Liver (tissue), 9 donors: ENCODE data around the gene M1AP. TPM values are rescaled to one million over a fixed set of nuclear protein-coding genes. Genes with fewer than 3 reads are reported as not detected.

Experiments used
- DNase-seq: peaks from one replicate; pipeline ENCODE4 v3.0.0-alpha.2; 2017; ENCODE audit warnings: low spot score
- H3K27ac ChIP-seq, 2 donors: one replicate each; pipeline ENCODE4 v1.7.0; 2013; ENCODE audit warnings: inconsistent platforms in 2 of 2, low read length in 2 of 2, control low read depth in 1 of 2, low read depth in 1 of 2, mild to moderate bottlenecking in 1 of 2
- H3K27me3 ChIP-seq, 4 donors: one replicate each; pipeline versions ENCODE4 v1.6.1 to v1.7.0; 2013; ENCODE audit warnings: low read length in 3 of 4, inconsistent platforms in 1 of 4, mild to moderate bottlenecking in 1 of 4, moderate library complexity in 1 of 4; ENCODE audit not compliant: control insufficient read depth in 4 of 4, insufficient read depth in 4 of 4
- H3K36me3 ChIP-seq, 4 donors: one replicate each; pipeline versions ENCODE4 v1.6.1 to v1.7.0; 2013; ENCODE audit warnings: low read length in 3 of 4, mild to moderate bottlenecking in 3 of 4, low read depth in 1 of 4, moderate library complexity in 1 of 4; ENCODE audit not compliant: control insufficient read depth in 4 of 4, insufficient read depth in 3 of 4
- H3K4me1 ChIP-seq, 4 donors: one replicate each; pipeline versions ENCODE4 v1.6.1 to v1.7.0; 2013; ENCODE audit warnings: low read length in 3 of 4, mild to moderate bottlenecking in 3 of 4, moderate library complexity in 1 of 4; ENCODE audit not compliant: control insufficient read depth in 4 of 4, insufficient read depth in 4 of 4
- H3K4me3 ChIP-seq, 3 donors: one replicate each; pipeline versions ENCODE4 v1.6.1 to v1.7.0; 2013; ENCODE audit warnings: low read length in 3 of 3, control low read depth in 1 of 3, low read depth in 1 of 3, mild to moderate bottlenecking in 1 of 3
- H3K9ac ChIP-seq, 2 donors: one replicate each; pipeline ENCODE4 v1.7.0; 2013; ENCODE audit warnings: low read length in 2 of 2, mild to moderate bottlenecking in 2 of 2, moderate library complexity in 2 of 2, control low read depth in 1 of 2, low read depth in 1 of 2
- H3K9me3 ChIP-seq, 4 donors: one replicate each; pipeline versions ENCODE4 v1.6.1 to v1.7.0; 2013; ENCODE audit warnings: low read length in 3 of 4; ENCODE audit not compliant: control insufficient read depth in 4 of 4
- EGR1 ChIP-seq, 2 donors: IDR thresholded peaks; 2 replicates each; pipeline ENCODE4 v1.6.1; 2016 to 2018; ENCODE audit warnings: antibody characterized with exemption in 2 of 2, low read depth in 2 of 2
- FOXA2 ChIP-seq: IDR thresholded peaks from 2 replicates; pipeline ENCODE4 v1.6.1; 2016; ENCODE audit warnings: antibody characterized with exemption
- HNF4G ChIP-seq: IDR thresholded peaks from 2 replicates; pipeline ENCODE4 v1.6.1; 2016; ENCODE audit warnings: antibody characterized with exemption
- JUND ChIP-seq, 2 donors: IDR thresholded peaks; 2 replicates each; pipeline ENCODE4 v1.6.1; 2016; ENCODE audit warnings: antibody characterized with exemption in 2 of 2
- NR2F2 ChIP-seq: IDR thresholded peaks from 2 replicates; pipeline ENCODE4 v1.6.1; 2016; ENCODE audit warnings: antibody characterized with exemption
- RAD21 ChIP-seq, 2 donors: IDR thresholded peaks; 2 replicates each; pipeline ENCODE4 v1.6.1; 2016; ENCODE audit warnings: antibody characterized with exemption in 2 of 2, mild to moderate bottlenecking in 2 of 2
- TAF1 ChIP-seq: conservative IDR thresholded peaks from 2 replicates; pipeline ENCODE4 v1.6.1; 2016; ENCODE audit warnings: antibody characterized with exemption, mild to moderate bottlenecking
- WGBS: extraction: QIAGEN DNeasy Blood & Tissue Kit; methylation state at CpG from one replicate; pipeline ENCODE4 v1.1.7; 2013; 5-methylcytosine and 5-hydroxymethylcytosine counted together
- polyA plus RNA-seq, 2 donors: library from polyadenylated mRNA; stranded (reverse) in 1 of 2; unstranded in 1 of 2; fragments of 200-250 nt in 1 of 2; fragments of >200 nt in 1 of 2; fragmentation: Nextera tagmentation in 1 of 2; extraction: Ambion mirVana in 1 of 2; gene quantifications; one replicate each; pipeline versions ENCODE4 v1.2.1 to v1.2.3, GENCODE V29; 2013 to 2015
- total RNA-seq, 2 donors: library from RNA; depleted of rRNA; stranded (reverse); fragments of >200 nt; gene quantifications; one replicate each; pipeline ENCODE4 v1.2.3, GENCODE V29; 2014
- TF ChIP-seq, protein P1 (sequence below): IDR thresholded peaks from 2 replicates; pipeline ENCODE4 v1.6.1; 2016; ENCODE audit warnings: antibody characterized with exemption, mild to moderate bottlenecking
- TF ChIP-seq, protein P2 (sequence below): IDR thresholded peaks from 2 replicates; pipeline ENCODE4 v1.6.1; 2016; ENCODE audit warnings: antibody characterized with exemption
- TF ChIP-seq, protein P3 (sequence below): IDR thresholded peaks from 2 replicates; pipeline ENCODE4 v1.6.1; 2016; ENCODE audit warnings: antibody characterized with exemption
- TF ChIP-seq, protein P4 (sequence below): fragments of 150-350 bp; IDR thresholded peaks from 2 replicates; pipeline ENCODE4 v1.5.1; 2017; ENCODE audit warnings: improper control_type of control experiment, low read depth, low read length; ENCODE audit not compliant: missing input control
- donor health status: healthy.
- donor health status: healthy.
- donor health status: healthy.
- donor health status: healthy.
- donor health status: healthy.

The M1AP gene
- total and polyA plus RNA-seq, 4 donors = under 0.01 to 0.38 (median 0.08) TPM

DNA sequence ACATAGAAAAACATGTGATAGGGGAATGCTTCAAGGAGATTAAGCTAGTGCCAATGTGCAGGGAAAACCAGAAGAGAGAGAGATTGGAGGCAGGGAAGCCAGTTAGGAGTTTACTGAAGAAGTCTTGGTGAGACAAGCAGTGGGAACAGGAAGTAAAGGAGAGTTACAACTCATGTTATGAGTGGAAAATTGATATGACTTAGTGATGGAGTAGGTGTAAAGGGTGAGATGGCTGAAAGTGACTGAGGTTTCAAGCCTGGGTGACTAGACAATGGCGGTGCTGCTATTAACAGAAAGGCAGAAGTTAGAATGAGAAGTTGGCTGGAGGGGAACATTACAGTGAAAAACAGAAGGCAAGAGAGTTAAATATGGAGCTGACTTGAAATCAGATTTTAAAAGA lies 77.1 kb downstream of the M1AP start:
- no peak overlapping the region for H3K27ac ChIP-seq
- peaks cover 0 to under 1% (median 0%) of the 10 kb centered on the region in 4 donors for H3K27me3 ChIP-seq
- no peaks in the 10 kb centered on the region for H3K9me3 ChIP-seq
- WGBS = 87% methylated on average over 1 of the region's 1 CpG
- DNase-seq = no peak
- H3K4me3 ChIP-seq = no peak overlapping the region
- H3K4me1 ChIP-seq = no peaks in the 10 kb centered on the region
- no peaks in the 10 kb centered on the region for H3K36me3 ChIP-seq
- no peak overlapping the region for H3K9ac ChIP-seq
- no peak for TF ChIP-seq FOXA2
- no peak for TF ChIP-seq JUND (IDR thresholded peaks at IDR 0.05)

DNA sequence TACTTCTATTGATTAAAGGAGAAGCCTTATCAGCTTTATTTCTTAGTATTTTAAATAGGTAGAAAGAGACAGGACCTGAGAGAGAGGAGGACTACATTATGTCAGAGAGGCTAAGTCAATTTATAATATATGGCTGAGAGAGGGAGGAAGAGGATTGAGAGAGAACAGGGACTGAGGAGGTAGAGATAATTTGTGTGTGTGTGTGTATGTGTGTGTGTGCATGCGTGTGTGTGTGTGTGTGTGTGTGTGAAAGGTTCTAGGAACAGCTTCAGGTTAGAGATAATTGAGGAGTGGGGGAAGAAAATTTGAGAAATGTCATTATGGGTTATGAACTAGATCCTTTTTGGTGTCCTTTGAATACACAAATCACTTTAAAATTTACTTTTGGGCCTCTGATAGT lies 78.4 kb downstream of the M1AP start:
- no peaks in the 10 kb centered on the region for H3K4me1 ChIP-seq
- DNase-seq = no peak
- WGBS = 94% methylated on average over 1 of the region's 1 CpG

More for the DNA sequence above, 78.4 kb downstream of the M1AP start:
- no peaks in the 10 kb centered on the region for H3K27me3 ChIP-seq
- no peak overlapping the region for H3K4me3 ChIP-seq
- H3K9me3 ChIP-seq = no peaks in the 10 kb centered on the region
- no peaks in the 10 kb centered on the region for H3K36me3 ChIP-seq
- no peak overlapping the region for H3K27ac ChIP-seq
- TF ChIP-seq NR2F2 = no peak
- TF ChIP-seq RAD21 (IDR thresholded peaks at IDR 0.05) = no peak
- TF ChIP-seq, protein P1, sequence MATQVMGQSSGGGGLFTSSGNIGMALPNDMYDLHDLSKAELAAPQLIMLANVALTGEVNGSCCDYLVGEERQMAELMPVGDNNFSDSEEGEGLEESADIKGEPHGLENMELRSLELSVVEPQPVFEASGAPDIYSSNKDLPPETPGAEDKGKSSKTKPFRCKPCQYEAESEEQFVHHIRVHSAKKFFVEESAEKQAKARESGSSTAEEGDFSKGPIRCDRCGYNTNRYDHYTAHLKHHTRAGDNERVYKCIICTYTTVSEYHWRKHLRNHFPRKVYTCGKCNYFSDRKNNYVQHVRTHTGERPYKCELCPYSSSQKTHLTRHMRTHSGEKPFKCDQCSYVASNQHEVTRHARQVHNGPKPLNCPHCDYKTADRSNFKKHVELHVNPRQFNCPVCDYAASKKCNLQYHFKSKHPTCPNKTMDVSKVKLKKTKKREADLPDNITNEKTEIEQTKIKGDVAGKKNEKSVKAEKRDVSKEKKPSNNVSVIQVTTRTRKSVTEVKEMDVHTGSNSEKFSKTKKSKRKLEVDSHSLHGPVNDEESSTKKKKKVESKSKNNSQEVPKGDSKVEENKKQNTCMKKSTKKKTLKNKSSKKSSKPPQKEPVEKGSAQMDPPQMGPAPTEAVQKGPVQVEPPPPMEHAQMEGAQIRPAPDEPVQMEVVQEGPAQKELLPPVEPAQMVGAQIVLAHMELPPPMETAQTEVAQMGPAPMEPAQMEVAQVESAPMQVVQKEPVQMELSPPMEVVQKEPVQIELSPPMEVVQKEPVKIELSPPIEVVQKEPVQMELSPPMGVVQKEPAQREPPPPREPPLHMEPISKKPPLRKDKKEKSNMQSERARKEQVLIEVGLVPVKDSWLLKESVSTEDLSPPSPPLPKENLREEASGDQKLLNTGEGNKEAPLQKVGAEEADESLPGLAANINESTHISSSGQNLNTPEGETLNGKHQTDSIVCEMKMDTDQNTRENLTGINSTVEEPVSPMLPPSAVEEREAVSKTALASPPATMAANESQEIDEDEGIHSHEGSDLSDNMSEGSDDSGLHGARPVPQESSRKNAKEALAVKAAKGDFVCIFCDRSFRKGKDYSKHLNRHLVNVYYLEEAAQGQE = no peak
- TF ChIP-seq, protein P2, sequence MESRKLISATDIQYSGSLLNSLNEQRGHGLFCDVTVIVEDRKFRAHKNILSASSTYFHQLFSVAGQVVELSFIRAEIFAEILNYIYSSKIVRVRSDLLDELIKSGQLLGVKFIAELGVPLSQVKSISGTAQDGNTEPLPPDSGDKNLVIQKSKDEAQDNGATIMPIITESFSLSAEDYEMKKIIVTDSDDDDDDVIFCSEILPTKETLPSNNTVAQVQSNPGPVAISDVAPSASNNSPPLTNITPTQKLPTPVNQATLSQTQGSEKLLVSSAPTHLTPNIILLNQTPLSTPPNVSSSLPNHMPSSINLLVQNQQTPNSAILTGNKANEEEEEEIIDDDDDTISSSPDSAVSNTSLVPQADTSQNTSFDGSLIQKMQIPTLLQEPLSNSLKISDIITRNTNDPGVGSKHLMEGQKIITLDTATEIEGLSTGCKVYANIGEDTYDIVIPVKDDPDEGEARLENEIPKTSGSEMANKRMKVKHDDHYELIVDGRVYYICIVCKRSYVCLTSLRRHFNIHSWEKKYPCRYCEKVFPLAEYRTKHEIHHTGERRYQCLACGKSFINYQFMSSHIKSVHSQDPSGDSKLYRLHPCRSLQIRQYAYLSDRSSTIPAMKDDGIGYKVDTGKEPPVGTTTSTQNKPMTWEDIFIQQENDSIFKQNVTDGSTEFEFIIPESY = no peak
- TF ChIP-seq, protein P3, sequence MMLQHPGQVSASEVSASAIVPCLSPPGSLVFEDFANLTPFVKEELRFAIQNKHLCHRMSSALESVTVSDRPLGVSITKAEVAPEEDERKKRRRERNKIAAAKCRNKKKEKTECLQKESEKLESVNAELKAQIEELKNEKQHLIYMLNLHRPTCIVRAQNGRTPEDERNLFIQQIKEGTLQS = no peak
- no peak for TF ChIP-seq TAF1
- no peak for TF ChIP-seq HNF4G
- no peak for TF ChIP-seq EGR1 (IDR thresholded peaks at IDR 0.05; ENCODE audit: low read depth in 2 of 2)
- TF ChIP-seq, protein P4, sequence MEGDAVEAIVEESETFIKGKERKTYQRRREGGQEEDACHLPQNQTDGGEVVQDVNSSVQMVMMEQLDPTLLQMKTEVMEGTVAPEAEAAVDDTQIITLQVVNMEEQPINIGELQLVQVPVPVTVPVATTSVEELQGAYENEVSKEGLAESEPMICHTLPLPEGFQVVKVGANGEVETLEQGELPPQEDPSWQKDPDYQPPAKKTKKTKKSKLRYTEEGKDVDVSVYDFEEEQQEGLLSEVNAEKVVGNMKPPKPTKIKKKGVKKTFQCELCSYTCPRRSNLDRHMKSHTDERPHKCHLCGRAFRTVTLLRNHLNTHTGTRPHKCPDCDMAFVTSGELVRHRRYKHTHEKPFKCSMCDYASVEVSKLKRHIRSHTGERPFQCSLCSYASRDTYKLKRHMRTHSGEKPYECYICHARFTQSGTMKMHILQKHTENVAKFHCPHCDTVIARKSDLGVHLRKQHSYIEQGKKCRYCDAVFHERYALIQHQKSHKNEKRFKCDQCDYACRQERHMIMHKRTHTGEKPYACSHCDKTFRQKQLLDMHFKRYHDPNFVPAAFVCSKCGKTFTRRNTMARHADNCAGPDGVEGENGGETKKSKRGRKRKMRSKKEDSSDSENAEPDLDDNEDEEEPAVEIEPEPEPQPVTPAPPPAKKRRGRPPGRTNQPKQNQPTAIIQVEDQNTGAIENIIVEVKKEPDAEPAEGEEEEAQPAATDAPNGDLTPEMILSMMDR = no peak
- no peak overlapping the region for H3K9ac ChIP-seq
